ENCODE data around the gene NSMF.
"Not testable (repeated sequence)": the region's sequence is repeated elsewhere in the genome, so short reads cannot be mapped to it uniquely, and the experiment has no call there.

The NSMF gene

GRCh38 chr9:137458194-137459151 lies 661 bp downstream of the NSMF start:
- DNase-seq (ENCODE audit: low spot score) = peak; percentile 42

GRCh38 chr9:137457406-137458193 lies 1.5 kb downstream of the NSMF start:
- no peak for DNase-seq (ENCODE audit: low spot score)

DNA sequence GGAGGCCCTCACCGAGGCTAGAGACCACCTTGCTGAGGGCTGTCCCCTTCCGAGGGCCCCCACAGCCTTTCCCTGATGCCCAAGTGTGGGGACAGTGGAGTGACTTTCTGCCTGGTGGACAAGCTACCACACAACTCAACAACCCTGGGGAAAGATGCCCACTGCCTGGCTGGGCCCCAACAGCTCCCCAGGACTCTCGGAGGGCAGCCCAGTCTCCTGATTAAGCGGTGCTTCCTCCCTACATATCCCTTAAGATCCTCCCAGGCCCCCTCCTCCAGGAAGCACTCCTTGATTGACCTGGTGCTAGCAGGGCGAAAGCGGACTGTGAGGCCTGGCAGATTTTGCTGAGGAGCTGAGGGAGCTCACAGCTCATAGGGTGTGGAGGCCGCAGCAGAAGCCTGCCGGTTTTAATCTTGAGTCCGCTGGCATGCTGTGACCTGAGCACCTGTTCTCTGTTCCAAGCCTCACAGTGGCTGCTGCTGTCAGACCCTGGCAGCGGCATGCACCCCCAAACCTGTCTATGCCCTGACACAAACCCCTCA lies 2.2 kb downstream of the NSMF start:
- no peak for DNase-seq (ENCODE audit: low spot score)

- peak; percentile 38 for DNase-seq (ENCODE audit: low spot score)
Measured at GRCh38 chr9:137456061-137456863, 2.9 kb downstream of the NSMF start.

DNA sequence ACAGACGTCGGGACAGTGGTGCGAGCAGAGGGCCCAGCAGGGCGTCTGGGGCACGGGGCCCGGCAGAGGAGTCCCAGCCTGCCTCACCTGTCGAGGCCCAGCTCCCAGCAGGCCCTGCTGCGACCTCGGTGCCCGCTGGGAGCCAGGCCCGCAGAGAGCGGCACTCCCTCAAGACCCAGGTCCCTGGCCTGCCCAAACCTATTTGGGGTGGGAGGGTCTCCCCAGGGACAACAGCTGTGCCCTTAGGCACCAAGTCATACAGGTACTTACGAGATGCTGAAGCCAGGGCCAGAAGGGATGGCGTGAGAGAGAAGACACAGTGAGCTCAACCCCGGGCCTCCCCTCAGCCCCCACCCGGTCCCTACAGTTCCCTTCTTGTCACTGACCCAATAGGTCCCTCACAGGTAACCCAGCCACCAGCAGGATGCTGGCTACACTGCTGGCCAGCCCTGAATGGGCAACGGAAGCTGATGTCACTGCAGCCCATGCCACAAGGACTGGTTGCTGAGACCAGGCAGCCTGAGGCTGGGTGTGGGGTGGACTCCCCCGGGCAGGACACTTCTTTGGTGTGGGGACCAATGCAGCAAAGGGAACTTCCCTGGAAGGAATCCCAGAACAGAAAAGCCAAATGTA lies 3.7 kb downstream of the NSMF start:
- DNase-seq (ENCODE audit: low spot score) = no peak

DNA sequence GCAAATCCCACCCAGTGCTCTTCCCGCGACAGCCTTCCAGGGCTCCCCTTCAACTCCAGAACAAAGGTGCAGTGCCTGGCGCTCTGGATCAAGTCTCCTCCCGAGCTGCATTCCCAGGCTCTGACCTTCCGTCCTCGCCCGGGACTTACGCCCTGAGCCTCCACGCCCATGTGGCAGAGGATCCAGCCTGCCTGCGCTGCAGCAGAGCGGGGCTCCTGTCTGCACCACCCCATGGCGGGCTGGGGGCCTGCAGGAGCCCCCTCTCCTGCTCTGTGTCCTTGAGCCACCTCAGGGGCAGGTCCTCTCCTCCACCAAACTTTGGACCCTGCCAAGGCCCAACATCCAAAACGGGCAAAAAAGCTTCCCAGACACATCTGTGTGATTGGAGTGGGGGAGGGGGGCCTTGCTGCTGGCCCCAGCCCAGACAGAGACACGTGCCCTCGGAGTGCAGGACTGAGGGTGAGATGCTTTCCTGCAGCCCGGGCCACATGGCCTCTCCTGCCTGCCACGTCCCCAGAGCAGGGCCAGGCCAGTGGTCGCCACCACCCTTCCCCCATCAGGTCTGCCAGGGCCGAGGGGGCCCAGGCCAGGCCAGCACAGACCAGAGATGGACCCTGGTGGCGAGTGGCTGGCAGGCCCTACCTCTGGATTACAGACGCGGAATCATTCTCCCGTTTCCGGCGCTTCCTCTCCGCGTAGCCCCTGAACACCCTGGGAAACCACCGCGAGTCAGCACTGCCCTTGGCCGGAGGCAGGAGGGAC lies 4.4 kb downstream of the NSMF start:
- DNase-seq (ENCODE audit: low spot score) = no peak

DNA sequence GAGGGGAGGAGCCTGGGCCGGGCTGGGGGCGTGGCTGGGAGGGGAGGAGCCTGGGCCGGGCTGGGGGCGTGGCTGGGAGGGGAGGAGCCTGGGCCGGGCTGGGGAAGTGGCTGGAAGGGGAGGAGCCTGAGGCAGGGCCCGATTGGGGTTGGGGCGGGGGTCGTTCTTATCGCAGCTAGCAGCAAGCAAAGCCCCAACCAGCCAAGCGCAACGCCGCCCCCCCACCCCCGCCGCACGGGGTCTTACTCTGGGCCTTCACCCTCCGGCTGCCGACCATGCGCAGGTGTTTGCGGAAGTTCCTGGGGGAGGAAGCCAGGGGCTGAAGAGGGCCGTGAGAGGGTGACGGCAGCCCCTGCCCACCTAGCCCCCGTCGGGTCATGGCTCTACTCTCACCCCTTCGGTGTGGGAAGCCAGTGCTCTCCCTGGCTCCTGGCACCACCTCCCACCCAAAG lies 5.0 kb downstream of the NSMF start:
- no peak for DNase-seq (ENCODE audit: low spot score)

- peak; percentile 50 for DNase-seq (ENCODE audit: low spot score)
Measured at GRCh38 chr9:137453643-137454081, 5.5 kb downstream of the NSMF start.

- DNase-seq (ENCODE audit: low spot score) = no peak
Measured at GRCh38 chr9:137452761-137453642, 6.1 kb downstream of the NSMF start.

DNA sequence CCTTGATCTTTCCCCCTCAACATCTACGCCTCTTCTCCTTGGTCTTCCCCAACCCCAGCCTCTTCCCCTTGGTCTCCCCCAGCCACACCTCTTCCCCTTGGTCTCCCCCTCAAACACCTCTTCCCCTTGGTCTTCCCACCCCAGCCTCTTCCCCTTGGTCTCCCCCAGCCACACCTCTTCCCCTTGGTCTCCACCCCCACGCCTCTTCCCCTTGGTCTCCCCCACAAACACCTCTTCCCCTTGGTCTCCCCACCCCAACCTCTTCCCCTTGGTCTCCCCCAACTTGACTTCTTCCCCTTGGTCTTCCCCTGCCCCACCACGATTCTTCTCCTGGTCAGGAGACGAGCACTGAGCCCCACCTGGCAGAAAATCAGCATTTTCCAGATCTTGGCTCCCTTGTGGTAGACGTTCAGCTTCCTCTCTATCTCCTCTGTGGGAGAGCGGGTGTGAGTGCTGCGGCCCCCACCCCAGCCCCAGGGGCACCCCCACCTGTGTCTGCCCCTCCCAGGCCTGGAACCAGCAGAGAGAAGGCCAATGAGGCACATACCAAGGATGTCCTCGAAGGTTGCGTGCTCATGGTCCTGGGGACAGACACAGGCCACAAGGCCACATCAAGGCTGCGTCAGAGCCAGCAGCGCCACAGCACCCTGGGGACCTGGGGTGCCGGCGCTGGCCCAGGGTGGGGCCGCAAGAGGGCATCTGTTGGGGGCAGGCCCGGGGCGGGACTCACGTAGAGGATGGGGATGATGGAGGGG lies 7.0 kb downstream of the NSMF start:
- DNase-seq (ENCODE audit: low spot score) = no peak

DNA sequence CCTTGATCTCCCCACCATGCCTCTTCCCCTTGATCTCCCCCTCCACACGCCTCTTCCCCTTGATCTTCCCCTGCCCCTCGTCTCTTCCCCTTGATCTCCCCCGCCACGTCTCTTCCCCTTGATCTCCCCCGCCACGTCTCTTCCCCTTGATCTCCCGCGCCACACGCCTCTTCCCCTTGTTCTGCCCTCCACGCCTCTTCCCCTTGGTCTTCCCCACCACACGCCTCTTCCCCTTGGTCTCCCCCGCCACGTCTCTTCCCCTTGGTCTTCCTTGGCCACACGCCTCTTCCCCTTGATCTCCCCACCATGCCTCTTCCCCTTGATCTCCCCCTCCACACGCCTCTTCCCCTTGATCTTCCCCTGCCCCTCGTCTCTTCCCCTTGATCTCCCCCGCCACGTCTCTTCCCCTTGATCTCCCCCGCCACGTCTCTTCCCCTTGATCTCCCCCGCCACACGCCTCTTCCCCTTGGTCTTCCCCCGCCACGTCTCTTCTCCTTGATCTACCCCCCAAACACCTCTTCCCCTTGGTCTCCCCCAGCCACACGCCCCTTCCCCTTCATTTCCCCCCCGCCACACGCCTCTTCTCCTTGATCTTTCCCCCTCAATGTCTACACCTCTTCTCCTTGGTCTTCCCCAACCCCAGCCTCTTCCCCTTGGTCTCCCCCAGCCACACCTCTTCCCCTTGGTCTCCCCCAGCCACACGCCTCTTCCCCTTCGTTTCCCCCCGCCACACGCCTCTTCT lies 7.7 kb downstream of the NSMF start:
- DNase-seq (ENCODE audit: low spot score) = not testable (repeated sequence)

DNA sequence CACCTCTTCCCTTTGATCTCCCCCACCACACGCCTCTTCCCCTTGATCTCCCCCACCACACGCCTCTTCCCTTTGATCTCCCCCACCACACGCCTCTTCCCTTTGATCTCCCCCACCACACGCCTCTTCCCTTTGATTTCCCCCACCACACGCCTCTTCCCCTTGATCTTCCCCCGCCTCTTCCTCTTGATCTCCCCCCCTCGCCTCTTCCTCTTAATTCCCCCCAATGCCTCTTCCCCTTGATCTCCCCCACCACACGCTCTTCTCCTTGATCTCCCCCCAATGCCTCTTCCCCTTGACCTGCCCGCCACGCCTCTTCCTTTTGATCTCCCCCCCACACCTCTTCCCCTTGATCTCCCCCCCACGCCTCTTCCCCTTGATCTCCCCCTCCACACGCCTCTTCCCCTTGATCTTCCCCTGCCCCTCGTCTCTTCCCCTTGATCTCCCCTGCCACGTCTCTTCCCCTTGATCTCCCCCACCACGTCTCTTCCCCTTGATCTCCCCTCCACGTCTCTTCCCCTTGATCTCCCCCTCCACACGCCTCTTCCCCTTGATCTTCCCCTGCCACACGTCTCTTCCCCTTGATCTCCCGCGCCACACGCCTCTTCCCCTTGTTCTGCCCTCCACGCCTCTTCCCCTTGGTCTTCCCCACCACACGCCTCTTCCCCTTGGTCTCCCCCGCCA lies 8.5 kb downstream of the NSMF start:
- not testable (repeated sequence) for DNase-seq (ENCODE audit: low spot score)

DNA sequence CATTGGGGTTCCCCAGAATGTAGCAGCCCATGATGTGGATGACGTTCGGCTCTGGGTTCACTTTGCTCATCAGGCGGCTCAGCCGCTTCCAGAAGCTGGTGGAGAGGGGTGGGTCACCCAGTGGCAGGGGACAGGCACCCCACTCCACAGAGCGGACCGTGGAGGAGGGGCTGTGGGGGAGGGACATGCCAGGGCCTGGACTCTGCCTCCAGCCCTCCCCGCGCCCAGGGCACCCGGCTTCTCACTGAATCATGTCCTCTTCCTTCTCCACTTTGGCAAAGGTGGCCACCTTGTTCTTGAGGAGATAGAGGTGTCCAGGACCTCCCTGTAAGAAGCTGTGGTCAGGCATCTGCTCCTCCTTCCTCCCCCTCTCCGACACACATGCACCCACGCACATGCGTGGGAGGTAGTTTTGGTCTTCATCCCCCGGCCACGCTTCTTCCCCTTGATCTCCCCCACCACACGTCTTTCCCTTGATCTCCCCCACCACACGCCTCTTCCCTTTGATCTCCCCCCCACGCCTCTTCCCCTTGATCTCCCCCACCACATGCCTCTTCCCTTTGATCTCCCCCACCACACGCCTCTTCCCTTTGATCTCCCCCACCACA lies 9.1 kb downstream of the NSMF start:
- no peak for DNase-seq (ENCODE audit: low spot score)

DNA sequence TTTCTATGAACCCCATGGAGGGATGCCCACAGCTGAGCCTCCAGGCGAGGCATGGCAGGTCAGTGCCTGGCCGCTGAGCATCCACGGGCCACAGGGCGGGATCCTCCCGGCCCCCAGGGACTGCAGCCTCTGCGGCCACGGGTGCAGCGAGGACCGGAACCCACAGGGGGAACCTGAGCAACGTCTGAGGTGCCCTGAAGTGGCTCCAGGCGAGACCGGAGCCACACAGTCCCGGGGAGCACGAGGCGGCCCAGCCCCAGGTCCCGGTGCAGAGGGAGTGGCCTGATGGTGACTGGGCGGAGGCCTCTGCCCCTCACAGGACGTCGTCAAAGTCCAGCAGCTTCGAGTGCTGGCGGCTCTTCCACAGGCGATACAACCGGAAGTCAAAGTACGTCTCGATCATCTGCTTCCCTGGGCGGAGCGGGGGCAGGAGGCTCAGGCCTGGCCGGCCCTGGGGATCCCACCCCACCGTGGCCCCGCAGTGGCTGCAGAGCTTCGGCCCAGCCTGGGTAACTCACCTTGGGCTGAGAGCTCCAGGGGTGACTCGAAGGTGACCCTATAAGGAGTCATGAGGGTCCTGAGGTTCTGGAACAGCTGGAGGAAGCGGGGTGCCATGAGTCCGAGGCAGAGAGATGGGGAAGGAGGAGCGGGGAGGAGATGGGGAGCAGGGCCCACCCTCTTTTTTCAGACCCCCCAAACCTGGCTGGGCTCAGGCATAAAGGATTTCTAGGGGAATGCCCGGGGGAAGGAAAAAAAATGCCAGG lies 9.9 kb downstream of the NSMF start:
- no peak for DNase-seq (ENCODE audit: low spot score)

DNA sequence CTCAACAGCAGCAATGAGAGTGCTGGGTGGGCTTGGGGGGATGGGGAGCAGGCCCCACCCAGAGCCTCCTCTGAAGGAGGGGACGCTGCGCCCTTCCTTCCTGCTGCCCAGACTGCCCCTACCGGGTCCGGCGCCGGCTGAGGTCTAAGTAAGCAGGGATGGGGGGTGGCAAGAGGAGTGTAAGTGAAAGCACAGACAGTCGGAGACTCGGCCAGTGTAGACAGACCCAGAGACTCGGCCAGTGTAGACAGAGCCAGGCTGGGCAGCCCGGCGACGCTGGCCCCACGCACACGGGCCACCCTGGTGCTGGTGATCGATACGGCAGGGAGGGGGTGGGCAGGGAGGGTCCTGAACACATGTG lies 10.6 kb downstream of the NSMF start:
- DNase-seq (ENCODE audit: low spot score) = no peak
